MG63 (cell line): Measurements from ENCODE around the gene ITGB1. TPM values are rescaled to one million over a fixed set of nuclear protein-coding genes. Genes with fewer than 3 reads are reported as not detected.
"Not testable (repeated sequence)": the region's sequence is repeated elsewhere in the genome, so short reads cannot be mapped to it uniquely, and the experiment has no call there.

Experiments used
- DNase-seq: peaks from one replicate; pipeline ENCODE4 v3.0.0-alpha.2; 2020
- H3K27me3 ChIP-seq: fragments of 250-450 bp; sonication (Bioruptor Pico); 2 replicates; pipeline ENCODE4 v1.5.1; 2020; ENCODE audit warnings: mild to moderate bottlenecking, moderate library complexity
- H3K36me3 ChIP-seq: fragments of 250-450 bp; sonication (Bioruptor Pico); 2 replicates; pipeline ENCODE4 v1.5.1; 2020; ENCODE audit warnings: mild to moderate bottlenecking, moderate library complexity
- H3K4me3 ChIP-seq: fragments of 250-450 bp; sonication (Bioruptor Pico); 2 replicates; pipeline ENCODE4 v1.5.1; 2020; ENCODE audit warnings: mild to moderate bottlenecking, moderate library complexity
- H3K9me3 ChIP-seq: fragments of 250-450 bp; sonication (Bioruptor Pico); 2 replicates; pipeline ENCODE4 v1.5.1; 2020; ENCODE audit warnings: mild to moderate bottlenecking, moderate library complexity
- total RNA-seq: library from RNA; depleted of rRNA; stranded (reverse); fragments of >200 nt; shearing (Covaris generic); gene quantifications from 2 replicates; pipeline ENCODE4 v1.2.3, GENCODE V29; 2014; ENCODE audit warnings: low replicate concordance; rRNA removed

ITGB1 gene
- total RNA-seq: 715 and 2,345 TPM in 2 replicates

GRCh38 chr10:32958085-32959005 is at the start of gene ITGB1:
TSS of gene ITGB1 (minus strand) at chr10:32958230. CDS start at chr10:32935558, 22,672 bp downstream.
- peak; percentile 98 for DNase-seq
- no peaks in the 10 kb centered on the region for H3K27me3 ChIP-seq
- H3K9me3 ChIP-seq: no peaks in the 10 kb centered on the region
- peak within 1 kb of the TSS; percentile 90 for H3K4me3 ChIP-seq
- H3K36me3 ChIP-seq: peaks cover 25% of the 10 kb centered on the region

GRCh38 chr10:33006342-33006887 is 48.4 kb upstream of the ITGB1 start:
- H3K4me3 ChIP-seq: peak overlapping the region; percentile 43; the same call in 1 of the 2 replicates
- no peaks in the 10 kb centered on the region for H3K9me3 ChIP-seq
- H3K36me3 ChIP-seq: no peaks in the 10 kb centered on the region
- no peaks in the 10 kb centered on the region for H3K27me3 ChIP-seq
- peak; percentile 44 for DNase-seq

- Histone ChIP-seq H3K36me3 (no peaks in the 10 kb centered on the region), H3K4me3 (peak overlapping the region; percentile 43), H3K9me3 (no peaks in the 10 kb centered on the region), H3K27me3 (no peaks in the 10 kb centered on the region)
- peak; percentile 97 for DNase-seq
Observed at GRCh38 chr10:33005322-33006301, 47.6 kb upstream of the ITGB1 start.

GRCh38 chr10:33001908-33002492 is 44.0 kb upstream of the ITGB1 start:
- H3K36me3 ChIP-seq: no peaks in the 10 kb centered on the region
- no peak for DNase-seq
- H3K27me3 ChIP-seq: no peaks in the 10 kb centered on the region
- no peaks in the 10 kb centered on the region; the same call in 1 of the 2 replicates for H3K9me3 ChIP-seq
- H3K4me3 ChIP-seq: no peak overlapping the region

GRCh38 chr10:32998060-32998581 is 40.1 kb upstream of the ITGB1 start:
- DNase-seq, H3K36me3 ChIP-seq, H3K9me3 ChIP-seq, H3K27me3 ChIP-seq, H3K4me3 ChIP-seq: not testable (repeated sequence)

DNA sequence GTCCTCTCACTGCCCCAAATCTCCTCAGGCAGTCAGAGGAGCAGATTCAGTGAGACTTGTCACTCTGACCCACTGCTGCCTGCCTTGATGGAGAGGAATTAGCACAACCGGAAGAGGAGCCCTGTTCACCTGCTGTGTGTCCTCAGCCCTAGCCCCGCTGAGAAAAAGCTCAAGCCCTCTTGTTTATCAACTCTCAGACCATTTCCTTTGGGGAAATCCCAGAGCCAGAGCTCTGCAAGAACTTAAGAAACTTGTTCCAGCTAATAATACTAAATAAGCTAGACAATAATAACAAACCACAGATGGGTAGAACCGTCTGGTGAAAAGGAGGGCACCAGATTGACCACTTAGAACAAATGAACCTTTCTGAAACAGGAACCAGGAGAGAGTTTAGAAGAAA is 37.7 kb upstream of the ITGB1 start:
- no peak for DNase-seq
- H3K27me3 ChIP-seq: no peaks in the 10 kb centered on the region

DNA sequence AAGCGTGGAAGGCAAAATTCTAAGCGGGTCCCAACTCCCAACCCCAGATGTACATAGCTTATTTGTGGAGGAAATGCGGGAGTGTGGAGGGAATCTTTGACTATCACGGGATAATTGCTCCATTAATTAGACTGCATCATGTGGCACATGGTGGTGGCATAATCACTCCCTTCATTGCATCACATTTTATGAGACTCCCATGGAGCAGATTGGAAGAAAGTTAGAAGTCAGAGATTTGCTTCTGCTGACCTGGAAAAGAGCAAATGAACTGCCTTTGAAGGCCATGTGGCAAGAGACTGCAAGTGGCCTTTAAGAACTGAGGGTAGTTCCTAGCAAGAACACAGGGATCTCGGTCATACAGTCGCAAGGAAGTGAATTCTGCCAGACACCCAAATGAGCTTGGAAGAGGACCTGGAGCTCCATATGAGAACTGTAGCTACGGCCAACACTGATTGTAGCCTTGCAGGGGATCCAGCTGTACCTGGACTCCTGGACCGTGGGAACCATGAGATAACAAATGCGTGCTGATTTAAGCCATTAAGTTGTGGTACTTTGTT is 37.1 kb upstream of the ITGB1 start:
- Histone ChIP-seq H3K36me3 (no peaks in the 10 kb centered on the region), H3K27me3 (no peaks in the 10 kb centered on the region), H3K9me3 (peaks cover 2% of the 10 kb centered on the region; the same call in 1 of the 2 replicates), H3K4me3 (no peak overlapping the region)
- DNase-seq: no peak

More for the DNA sequence above, 37.7 kb upstream of the ITGB1 start:
- Histone ChIP-seq H3K36me3 (no peaks in the 10 kb centered on the region), H3K9me3 (peaks cover 2% of the 10 kb centered on the region; the same call in 1 of the 2 replicates), H3K4me3 (no peak overlapping the region)

DNA sequence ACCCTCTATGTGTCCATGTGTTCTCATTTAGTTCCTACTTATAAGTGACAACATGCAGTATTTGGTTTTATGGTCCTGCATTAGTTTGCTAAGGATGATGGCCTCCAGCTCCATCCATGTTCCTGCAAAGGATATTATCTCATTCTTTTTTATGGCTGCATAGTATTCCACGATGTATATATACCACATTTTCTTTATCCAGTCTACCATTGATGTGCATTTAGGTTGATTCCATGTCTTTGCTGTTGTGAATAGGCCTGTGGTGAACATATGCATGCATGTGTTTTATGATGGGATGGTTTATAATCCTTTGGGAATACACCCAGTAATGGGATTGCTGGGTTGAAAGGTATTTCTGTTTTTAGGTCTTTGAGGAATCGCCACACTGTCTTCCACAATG is 36.6 kb upstream of the ITGB1 start:
- not testable (repeated sequence) for H3K9me3 ChIP-seq, H3K36me3 ChIP-seq, H3K4me3 ChIP-seq, H3K27me3 ChIP-seq, DNase-seq

GRCh38 chr10:32992310-32992709 is 34.3 kb upstream of the ITGB1 start:
- not testable (repeated sequence) for H3K36me3 ChIP-seq, H3K9me3 ChIP-seq

DNA sequence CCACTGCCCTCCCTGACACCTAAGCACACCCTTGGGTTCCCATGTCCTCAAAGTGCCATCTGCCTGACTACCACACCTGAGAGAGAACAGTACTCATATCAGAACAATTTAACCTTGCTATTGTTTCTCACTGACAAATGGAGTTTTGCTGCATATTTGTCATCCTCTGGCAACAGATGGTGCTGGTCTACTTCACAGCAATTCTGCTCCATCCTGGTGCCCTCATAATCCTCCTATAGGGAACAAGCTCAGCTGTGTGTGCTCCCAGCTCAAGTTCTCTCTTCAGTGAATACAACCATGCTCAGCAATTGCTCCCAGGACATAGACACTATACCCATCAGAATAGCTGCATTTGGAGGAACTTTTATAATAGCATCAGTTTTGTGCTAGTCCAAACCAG is 32.8 kb upstream of the ITGB1 start:
- Histone ChIP-seq H3K36me3 (no peaks in the 10 kb centered on the region), H3K4me3 (no peak overlapping the region), H3K9me3 (peaks cover 2% of the 10 kb centered on the region; the same call in 1 of the 2 replicates), H3K27me3 (no peaks in the 10 kb centered on the region)
- no peak for DNase-seq

More at GRCh38 chr10:32992310-32992709, 34.3 kb upstream of the ITGB1 start:
- not testable (repeated sequence) for DNase-seq, H3K4me3 ChIP-seq, H3K27me3 ChIP-seq

DNA sequence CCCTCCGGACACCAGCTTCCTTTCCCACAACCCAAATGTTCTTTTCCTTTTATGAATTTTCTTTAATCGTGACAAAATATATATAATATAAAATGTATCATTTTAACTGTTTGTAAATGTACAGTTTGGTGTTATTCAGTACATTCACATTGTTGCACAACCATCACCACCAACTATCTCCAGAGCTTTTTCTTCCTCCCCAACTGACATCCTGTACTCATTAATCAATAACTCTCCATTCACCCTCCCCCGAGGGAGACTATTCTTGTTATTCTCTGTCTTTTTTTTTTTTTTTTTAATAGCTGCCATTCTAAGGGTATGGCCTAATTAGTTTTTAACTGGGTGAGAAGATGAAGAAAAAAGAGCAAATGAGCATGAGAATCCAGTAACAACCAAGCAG is 30.6 kb upstream of the ITGB1 start:
- peaks cover 2% of the 10 kb centered on the region; the same call in 1 of the 2 replicates for H3K9me3 ChIP-seq
- H3K36me3 ChIP-seq: no peaks in the 10 kb centered on the region
- H3K27me3 ChIP-seq: no peaks in the 10 kb centered on the region
- no peak for DNase-seq
- no peak overlapping the region for H3K4me3 ChIP-seq

- no peak for DNase-seq
- Histone ChIP-seq H3K36me3 (no peaks in the 10 kb centered on the region), H3K27me3 (no peaks in the 10 kb centered on the region), H3K4me3 (no peak overlapping the region), H3K9me3 (peaks cover 2% of the 10 kb centered on the region; the same call in 1 of the 2 replicates)
Observed at GRCh38 chr10:32987172-32987571, 29.1 kb upstream of the ITGB1 start.

DNA sequence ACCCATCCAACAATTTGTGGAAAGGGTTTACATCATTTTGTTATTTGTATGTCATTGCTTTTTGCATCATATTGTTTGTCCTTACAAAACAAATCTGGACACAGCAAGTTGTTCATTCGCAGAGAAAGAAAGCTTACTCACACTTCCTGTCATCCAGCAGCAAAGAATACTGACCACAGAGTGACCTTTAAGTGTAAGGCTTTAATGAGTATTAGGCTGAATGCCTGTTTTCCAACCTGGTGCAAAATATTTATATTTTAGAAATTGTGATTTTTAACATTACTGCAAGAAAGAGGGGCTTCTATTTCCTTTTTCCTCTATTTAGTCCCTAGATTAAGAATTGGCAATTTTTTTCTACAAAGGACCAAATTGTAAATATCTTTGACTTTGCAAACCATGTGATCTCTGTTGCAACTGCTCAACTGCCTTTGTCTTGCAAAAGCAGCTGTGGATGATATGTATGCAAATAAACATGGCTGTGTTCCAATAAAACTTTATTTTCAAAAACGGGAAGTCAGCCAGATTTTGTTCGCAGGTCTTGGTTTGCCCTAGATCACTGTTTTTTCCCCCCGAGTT is 27.8 kb upstream of the ITGB1 start:
- Histone ChIP-seq H3K9me3 (no peaks in the 10 kb centered on the region), H3K27me3 (no peaks in the 10 kb centered on the region), H3K4me3 (no peak overlapping the region), H3K36me3 (no peaks in the 10 kb centered on the region)
- DNase-seq: no peak

DNA sequence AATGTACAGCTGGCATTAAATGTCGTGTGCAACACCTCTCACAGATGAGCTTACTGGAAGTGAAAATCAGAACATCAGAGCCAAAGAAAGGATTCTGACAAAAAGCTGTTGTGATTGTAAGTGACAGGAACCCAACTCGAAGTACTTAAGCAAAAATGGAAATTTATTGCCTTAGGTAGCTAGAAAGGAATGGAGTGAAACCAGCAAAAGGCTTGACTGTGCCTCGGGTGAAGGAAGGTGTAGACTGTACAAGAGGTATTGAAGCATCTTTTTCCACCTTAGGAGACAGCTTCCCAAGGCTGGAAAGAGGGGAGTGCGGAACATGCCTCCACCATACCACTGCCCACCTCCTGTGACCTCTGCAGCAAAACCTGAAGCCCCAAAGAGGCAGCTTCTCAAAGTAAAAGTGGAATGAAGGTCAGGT is 27.3 kb upstream of the ITGB1 start:
- no peak for DNase-seq
- H3K4me3 ChIP-seq: no peak overlapping the region
- no peaks in the 10 kb centered on the region for H3K27me3 ChIP-seq
- no peaks in the 10 kb centered on the region for H3K9me3 ChIP-seq
- H3K36me3 ChIP-seq: no peaks in the 10 kb centered on the region

DNA sequence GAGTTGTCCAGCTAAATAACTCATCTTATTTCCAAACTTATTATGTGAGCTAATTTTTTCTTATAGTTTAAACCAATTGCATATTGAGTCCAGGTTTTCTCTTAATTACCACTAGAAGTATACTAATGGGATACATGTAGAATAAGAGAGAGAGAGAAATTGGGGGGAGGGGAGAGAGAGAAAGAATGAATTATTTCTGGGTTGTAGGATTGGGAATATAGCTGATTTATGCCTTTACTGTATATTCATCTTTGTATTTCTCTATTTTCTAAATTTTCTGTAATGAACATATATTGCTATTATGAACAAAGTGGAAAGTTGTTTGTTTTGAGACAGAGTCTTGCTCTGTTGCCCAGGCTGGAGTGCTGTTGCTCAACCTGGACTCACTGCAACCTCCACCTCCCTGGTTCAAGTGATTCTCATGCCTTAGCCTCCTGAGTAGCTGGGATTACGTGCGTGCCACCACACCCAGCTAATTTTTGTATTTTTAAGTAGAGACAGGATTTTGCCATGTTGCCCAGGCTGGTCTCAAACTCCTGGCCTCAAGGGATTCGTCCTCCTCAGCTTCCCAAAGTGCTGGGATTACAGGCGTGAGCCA is 26.1 kb upstream of the ITGB1 start:
- H3K27me3 ChIP-seq: no peaks in the 10 kb centered on the region
- no peak overlapping the region for H3K4me3 ChIP-seq
- no peaks in the 10 kb centered on the region for H3K36me3 ChIP-seq
- DNase-seq: no peak
- H3K9me3 ChIP-seq: no peaks in the 10 kb centered on the region
